WTC11 (cell line): Measurements from ENCODE around the gene RNASE7.

Source experiments
- ATF1 ChIP-seq: sonication (generic); formaldehyde crosslinking; IDR thresholded peaks from 2 replicates; pipeline ENCODE4 v1.8.1; 2023; ENCODE audit warnings: mild to moderate bottlenecking, moderate library complexity, missing genetic modification reagents
- CBFB ChIP-seq: sonication (generic); formaldehyde crosslinking; IDR thresholded peaks from 2 replicates; pipeline ENCODE4 v1.8.1; 2022; ENCODE audit warnings: mild to moderate bottlenecking, low read depth, missing genetic modification reagents
- CREM ChIP-seq: sonication (generic); formaldehyde crosslinking; IDR thresholded peaks from 2 replicates; pipeline ENCODE4 v1.8.1; 2022; ENCODE audit warnings: mild to moderate bottlenecking, missing genetic modification reagents, moderate library complexity
- ELF4 ChIP-seq: sonication (generic); formaldehyde crosslinking; IDR thresholded peaks from 2 replicates; pipeline ENCODE4 v1.8.1; 2022; ENCODE audit warnings: low read depth, mild to moderate bottlenecking, moderate library complexity, missing genetic modification reagents
- OVOL2 ChIP-seq: fragments of 250-450 bp; sonication (Bioruptor Pico); IDR thresholded peaks from 2 replicates; pipeline ENCODE4 v1.9.0; 2021; ENCODE audit warnings: mild to moderate bottlenecking, borderline replicate concordance
- ZNF121 ChIP-seq: sonication (generic); formaldehyde crosslinking; IDR thresholded peaks from 2 replicates; pipeline ENCODE4 v1.8.0; 2023; ENCODE audit warnings: missing genetic modification reagents
- ZNF219 ChIP-seq: sonication (generic); formaldehyde crosslinking; IDR thresholded peaks from 2 replicates; pipeline ENCODE4 v1.8.0; 2023; ENCODE audit warnings: missing genetic modification reagents, mild to moderate bottlenecking, borderline replicate concordance
- TF ChIP-seq, protein P1 (sequence below): fragments of 200-600 bp; IDR thresholded peaks from 2 replicates; pipeline ENCODE4 v1.8.0; 2022; ENCODE audit warnings: antibody characterized with exemption
- TF ChIP-seq, protein P2 (sequence below): sonication (generic); formaldehyde crosslinking; IDR thresholded peaks from 2 replicates; pipeline ENCODE4 v1.8.1; 2023; ENCODE audit warnings: mild to moderate bottlenecking, missing genetic modification reagents, moderate library complexity
- TF ChIP-seq, protein P3 (sequence below): sonication (generic); formaldehyde crosslinking; IDR thresholded peaks from 2 replicates; pipeline ENCODE4 v1.8.1; 2022; ENCODE audit warnings: missing genetic modification reagents, borderline replicate concordance

DNA sequence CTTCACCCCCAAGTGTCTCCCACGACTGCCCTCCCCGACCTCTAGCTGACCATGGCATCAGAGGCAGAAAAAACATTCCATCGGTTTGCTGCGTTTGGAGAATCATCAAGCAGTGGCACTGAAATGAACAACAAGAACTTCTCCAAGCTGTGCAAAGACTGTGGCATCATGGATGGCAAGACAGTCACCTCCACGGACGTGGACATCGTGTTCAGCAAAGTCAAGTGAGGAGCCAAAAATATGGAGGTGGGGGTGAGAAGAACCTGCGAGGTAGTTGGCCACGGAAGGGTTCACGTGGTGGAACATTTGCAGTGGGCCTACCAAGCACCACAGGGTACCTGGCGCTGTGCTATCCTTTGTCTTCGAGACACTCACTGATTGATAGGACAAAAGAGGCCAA is 11.6 kb upstream of the RNASE7 start:
- TF ChIP-seq ATF1 (no peak), ZNF219 (CRISPR knock-in tag) (no peak), OVOL2 (CRISPR knock-in tag) (no peak), CBFB (no peak), ELF4 (CRISPR knock-in tag) (no peak), CREM (CRISPR knock-in tag) (no peak), ZNF121 (no peak)
- TF ChIP-seq, protein P1, sequence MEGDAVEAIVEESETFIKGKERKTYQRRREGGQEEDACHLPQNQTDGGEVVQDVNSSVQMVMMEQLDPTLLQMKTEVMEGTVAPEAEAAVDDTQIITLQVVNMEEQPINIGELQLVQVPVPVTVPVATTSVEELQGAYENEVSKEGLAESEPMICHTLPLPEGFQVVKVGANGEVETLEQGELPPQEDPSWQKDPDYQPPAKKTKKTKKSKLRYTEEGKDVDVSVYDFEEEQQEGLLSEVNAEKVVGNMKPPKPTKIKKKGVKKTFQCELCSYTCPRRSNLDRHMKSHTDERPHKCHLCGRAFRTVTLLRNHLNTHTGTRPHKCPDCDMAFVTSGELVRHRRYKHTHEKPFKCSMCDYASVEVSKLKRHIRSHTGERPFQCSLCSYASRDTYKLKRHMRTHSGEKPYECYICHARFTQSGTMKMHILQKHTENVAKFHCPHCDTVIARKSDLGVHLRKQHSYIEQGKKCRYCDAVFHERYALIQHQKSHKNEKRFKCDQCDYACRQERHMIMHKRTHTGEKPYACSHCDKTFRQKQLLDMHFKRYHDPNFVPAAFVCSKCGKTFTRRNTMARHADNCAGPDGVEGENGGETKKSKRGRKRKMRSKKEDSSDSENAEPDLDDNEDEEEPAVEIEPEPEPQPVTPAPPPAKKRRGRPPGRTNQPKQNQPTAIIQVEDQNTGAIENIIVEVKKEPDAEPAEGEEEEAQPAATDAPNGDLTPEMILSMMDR, result no peak
- TF ChIP-seq, protein P2, sequence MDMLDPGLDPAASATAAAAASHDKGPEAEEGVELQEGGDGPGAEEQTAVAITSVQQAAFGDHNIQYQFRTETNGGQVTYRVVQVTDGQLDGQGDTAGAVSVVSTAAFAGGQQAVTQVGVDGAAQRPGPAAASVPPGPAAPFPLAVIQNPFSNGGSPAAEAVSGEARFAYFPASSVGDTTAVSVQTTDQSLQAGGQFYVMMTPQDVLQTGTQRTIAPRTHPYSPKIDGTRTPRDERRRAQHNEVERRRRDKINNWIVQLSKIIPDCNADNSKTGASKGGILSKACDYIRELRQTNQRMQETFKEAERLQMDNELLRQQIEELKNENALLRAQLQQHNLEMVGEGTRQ (CRISPR knock-in tag), result no peak
- TF ChIP-seq, protein P3, sequence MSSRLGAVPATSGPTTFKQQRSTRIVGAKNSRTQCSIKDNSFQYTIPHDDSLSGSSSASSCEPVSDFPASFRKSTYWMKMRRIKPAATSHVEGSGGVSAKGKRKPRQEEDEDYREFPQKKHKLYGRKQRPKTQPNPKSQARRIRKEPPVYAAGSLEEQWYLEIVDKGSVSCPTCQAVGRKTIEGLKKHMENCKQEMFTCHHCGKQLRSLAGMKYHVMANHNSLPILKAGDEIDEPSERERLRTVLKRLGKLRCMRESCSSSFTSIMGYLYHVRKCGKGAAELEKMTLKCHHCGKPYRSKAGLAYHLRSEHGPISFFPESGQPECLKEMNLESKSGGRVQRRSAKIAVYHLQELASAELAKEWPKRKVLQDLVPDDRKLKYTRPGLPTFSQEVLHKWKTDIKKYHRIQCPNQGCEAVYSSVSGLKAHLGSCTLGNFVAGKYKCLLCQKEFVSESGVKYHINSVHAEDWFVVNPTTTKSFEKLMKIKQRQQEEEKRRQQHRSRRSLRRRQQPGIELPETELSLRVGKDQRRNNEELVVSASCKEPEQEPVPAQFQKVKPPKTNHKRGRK (CRISPR knock-in tag), result no peak
